Mesothelial cell of epicardium (in vitro differentiated cells): ENCODE measurements around the gene NIP7. TPM values are rescaled to one million over a fixed set of nuclear protein-coding genes. Genes with fewer than 3 reads are reported as not detected.

ENCODE experiments used
- DNase-seq, 2 experiments: peaks; one replicate each; pipeline ENCODE4 v3.0.0; 2021; ENCODE audit warnings: low spot score in 2 of 2; ENCODE audit not compliant: unreplicated experiment in 2 of 2
- H3K27ac Mint-ChIP-seq: 2 replicates; pipeline ENCODE4 v1.8.0; 2021; ENCODE audit warnings: mixed read lengths
- H3K27me3 Mint-ChIP-seq: 2 replicates; pipeline ENCODE4 v1.8.0; 2021; ENCODE audit warnings: low read depth, mixed read lengths
- H3K36me3 Mint-ChIP-seq: 2 replicates; pipeline ENCODE4 v1.8.0; 2021; ENCODE audit warnings: mixed read lengths
- H3K4me1 Mint-ChIP-seq: 2 replicates; pipeline ENCODE4 v1.8.0; 2021; ENCODE audit warnings: mixed read lengths
- H3K4me3 Mint-ChIP-seq: 2 replicates; pipeline ENCODE4 v1.8.0; 2021; ENCODE audit warnings: mild to moderate bottlenecking, moderate library complexity, mixed read lengths
- H3K9me3 Mint-ChIP-seq: 2 replicates; pipeline ENCODE4 v1.8.0; 2021; ENCODE audit warnings: mixed read lengths
- total RNA-seq: library from RNA; stranded (reverse); gene quantifications from 3 replicates; pipeline ENCODE4 v1.2.1, GENCODE V29; 2021
- TF ChIP-seq, protein P1 (sequence below): fragments of 200-600 bp; sonication (generic); IDR thresholded peaks from one replicate; pipeline ENCODE4 v1.5.0; 2021; ENCODE audit warnings: antibody characterized with exemption; ENCODE audit not compliant: unreplicated experiment

The NIP7 gene
- total RNA-seq, 1 donor from 2014 or later, result 31.4 TPM

DNA sequence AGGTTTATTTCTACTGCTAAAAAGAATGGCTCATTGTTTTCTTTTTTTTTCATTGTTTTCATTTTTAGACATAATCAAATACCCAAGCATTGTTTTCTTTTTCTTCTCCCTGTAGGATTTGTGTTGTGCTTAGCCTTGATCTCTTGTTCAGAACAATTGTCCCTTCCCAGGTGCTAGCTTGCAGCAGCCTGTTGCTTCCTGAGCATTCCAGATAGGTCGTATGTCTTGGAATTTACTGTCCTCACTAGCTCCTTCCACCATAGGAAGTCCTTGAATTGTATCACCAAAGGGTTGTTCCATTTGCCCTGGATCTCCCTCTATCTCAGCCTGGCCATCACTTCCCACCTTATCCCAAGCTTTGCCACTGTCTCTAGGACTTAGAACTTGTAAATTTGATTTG lies 38.4 kb upstream of the NIP7 start:
- Mint-ChIP-seq H3K27ac (no peak overlapping the region), H3K9me3 (no peaks in the 10 kb centered on the region), H3K4me1 (no peaks in the 10 kb centered on the region), H3K36me3 (peaks cover 17% of the 10 kb centered on the region), H3K4me3 (no peak overlapping the region), H3K27me3 (no peaks in the 10 kb centered on the region)
- DNase-seq, result no peak
- TF ChIP-seq, protein P1, sequence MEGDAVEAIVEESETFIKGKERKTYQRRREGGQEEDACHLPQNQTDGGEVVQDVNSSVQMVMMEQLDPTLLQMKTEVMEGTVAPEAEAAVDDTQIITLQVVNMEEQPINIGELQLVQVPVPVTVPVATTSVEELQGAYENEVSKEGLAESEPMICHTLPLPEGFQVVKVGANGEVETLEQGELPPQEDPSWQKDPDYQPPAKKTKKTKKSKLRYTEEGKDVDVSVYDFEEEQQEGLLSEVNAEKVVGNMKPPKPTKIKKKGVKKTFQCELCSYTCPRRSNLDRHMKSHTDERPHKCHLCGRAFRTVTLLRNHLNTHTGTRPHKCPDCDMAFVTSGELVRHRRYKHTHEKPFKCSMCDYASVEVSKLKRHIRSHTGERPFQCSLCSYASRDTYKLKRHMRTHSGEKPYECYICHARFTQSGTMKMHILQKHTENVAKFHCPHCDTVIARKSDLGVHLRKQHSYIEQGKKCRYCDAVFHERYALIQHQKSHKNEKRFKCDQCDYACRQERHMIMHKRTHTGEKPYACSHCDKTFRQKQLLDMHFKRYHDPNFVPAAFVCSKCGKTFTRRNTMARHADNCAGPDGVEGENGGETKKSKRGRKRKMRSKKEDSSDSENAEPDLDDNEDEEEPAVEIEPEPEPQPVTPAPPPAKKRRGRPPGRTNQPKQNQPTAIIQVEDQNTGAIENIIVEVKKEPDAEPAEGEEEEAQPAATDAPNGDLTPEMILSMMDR, result no peak

DNA sequence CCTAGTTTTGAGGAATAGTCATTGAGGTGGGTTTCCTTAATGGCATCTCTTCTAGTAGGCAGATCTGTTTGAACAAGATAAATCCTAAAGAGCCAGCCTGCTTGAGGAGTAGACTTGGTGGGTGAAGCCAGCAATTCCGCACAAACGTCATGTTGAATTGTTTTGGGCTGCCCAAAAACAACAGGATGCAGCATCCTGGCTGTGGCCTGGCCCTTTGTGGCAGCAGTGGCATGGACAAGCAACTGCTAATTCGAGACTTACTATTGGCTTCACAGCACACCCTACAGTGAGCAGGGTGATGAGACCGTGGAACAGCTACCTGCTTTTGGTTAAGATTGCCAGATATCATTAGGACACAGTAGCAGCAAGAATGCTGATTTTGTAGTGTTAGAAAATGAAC lies 37.7 kb upstream of the NIP7 start:
- Mint-ChIP-seq H3K9me3 (no peaks in the 10 kb centered on the region), H3K27ac (no peak overlapping the region), H3K36me3 (peaks cover 16% of the 10 kb centered on the region), H3K4me3 (no peak overlapping the region), H3K27me3 (no peaks in the 10 kb centered on the region), H3K4me1 (no peaks in the 10 kb centered on the region)
- DNase-seq, result peak in 1 of 2 experiments; percentile 26
- TF ChIP-seq, protein P1, result no peak

DNA sequence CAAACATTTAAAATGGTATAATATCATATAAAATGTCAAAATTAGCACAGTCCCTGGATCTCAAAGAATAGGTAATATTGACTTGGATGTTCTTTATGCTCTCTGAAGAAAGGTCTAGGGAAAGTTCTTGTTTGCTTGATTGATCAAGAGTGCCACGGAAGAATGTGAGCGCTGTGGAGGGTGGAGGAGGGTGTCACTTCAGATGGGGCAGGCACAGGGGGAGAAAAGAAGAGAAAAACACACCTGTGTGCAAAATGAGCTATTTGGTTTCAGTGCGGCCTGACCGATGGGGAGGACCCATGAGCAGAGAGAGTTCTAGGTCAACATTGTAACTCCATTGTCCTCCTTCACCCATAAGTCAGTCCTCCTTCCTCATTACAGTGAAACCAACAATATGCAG lies 37.3 kb upstream of the NIP7 start:
- Mint-ChIP-seq H3K9me3 (no peaks in the 10 kb centered on the region), H3K36me3 (peaks cover 16% of the 10 kb centered on the region), H3K27ac (no peak overlapping the region), H3K4me3 (no peak overlapping the region), H3K4me1 (no peaks in the 10 kb centered on the region), H3K27me3 (no peaks in the 10 kb centered on the region)
- DNase-seq, result peak in 1 of 2 experiments; percentile 1
- TF ChIP-seq, protein P1, result no peak

GRCh38 chr16:69306031-69306430 lies 33.5 kb upstream of the NIP7 start:
- TF ChIP-seq, protein P1, result no peak
- no peaks in the 10 kb centered on the region for H3K9me3 Mint-ChIP-seq
- peaks cover 2% of the 10 kb centered on the region for H3K4me1 Mint-ChIP-seq
- peaks cover 6% of the 10 kb centered on the region for H3K36me3 Mint-ChIP-seq
- no peak overlapping the region for H3K4me3 Mint-ChIP-seq
- no peaks in the 10 kb centered on the region for H3K27me3 Mint-ChIP-seq
- no peak overlapping the region for H3K27ac Mint-ChIP-seq
- DNase-seq, result no peak

GRCh38 chr16:69307091-69307490 lies 32.5 kb upstream of the NIP7 start:
- no peak for DNase-seq
- Mint-ChIP-seq H3K4me1 (peaks cover 4% of the 10 kb centered on the region), H3K36me3 (peaks cover 2% of the 10 kb centered on the region), H3K27me3 (no peaks in the 10 kb centered on the region), H3K27ac (no peak overlapping the region), H3K9me3 (no peaks in the 10 kb centered on the region), H3K4me3 (no peak overlapping the region)
- TF ChIP-seq, protein P1, result no peak

DNA sequence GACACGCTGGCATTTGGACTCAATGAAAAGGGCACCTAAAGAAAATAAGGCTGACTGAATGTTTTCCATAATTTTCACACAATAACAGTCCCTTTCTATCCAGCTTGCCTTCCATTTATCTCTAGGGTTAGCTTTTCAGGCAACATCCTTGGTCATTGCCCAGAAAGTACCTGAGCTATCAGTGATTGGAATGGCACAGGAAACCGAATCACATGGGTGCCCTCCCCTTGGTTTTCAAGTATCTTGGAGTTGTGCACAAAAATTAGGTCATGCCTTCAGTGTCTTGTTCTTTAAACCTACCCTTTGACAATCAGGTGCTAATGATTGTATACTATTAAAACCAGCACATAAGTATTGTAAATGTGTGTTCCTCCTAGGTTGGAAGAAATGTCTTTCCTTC lies 31.7 kb upstream of the NIP7 start:
- peaks cover 7% of the 10 kb centered on the region for H3K4me1 Mint-ChIP-seq
- H3K27me3 Mint-ChIP-seq, result no peaks in the 10 kb centered on the region
- DNase-seq, result no peak
- TF ChIP-seq, protein P1, result no peak
- no peaks in the 10 kb centered on the region for H3K9me3 Mint-ChIP-seq
- H3K4me3 Mint-ChIP-seq, result no peak overlapping the region
- H3K36me3 Mint-ChIP-seq, result peaks cover 2% of the 10 kb centered on the region
- no peak overlapping the region for H3K27ac Mint-ChIP-seq
